HG03159 (cell line): ENCODE data around the gene NPEPPS.
"Not testable (repeated sequence)": the region's sequence is repeated elsewhere in the genome, so short reads cannot be mapped to it uniquely, and the experiment has no call there.

Experiments used
- ATAC-seq: cut with Tn5 transposase; IDR thresholded peaks from one replicate; pipeline ENCODE4 v1.9.1; 2021; ENCODE audit warnings: mild to moderate bottlenecking, moderate library complexity; ENCODE audit not compliant: unreplicated experiment

The NPEPPS gene

GRCh38 chr17:47560517-47561043 is 29.7 kb downstream of the NPEPPS start:
- ATAC-seq = not testable (repeated sequence)

GRCh38 chr17:47561698-47562405 is 30.9 kb downstream of the NPEPPS start:
- not testable (repeated sequence) for ATAC-seq

GRCh38 chr17:47562406-47562705 is 31.4 kb downstream of the NPEPPS start:
- not testable (repeated sequence) for ATAC-seq

- ATAC-seq = not testable (repeated sequence)
Measured at GRCh38 chr17:47567261-47567660, 36.4 kb downstream of the NPEPPS start.

- ATAC-seq = not testable (repeated sequence)
Measured at GRCh38 chr17:47572561-47572960, 41.7 kb downstream of the NPEPPS start.

GRCh38 chr17:47582416-47582815 is 51.5 kb downstream of the NPEPPS start:
- not testable (repeated sequence) for ATAC-seq

GRCh38 chr17:47586378-47587055 is 55.6 kb downstream of the NPEPPS start:
- ATAC-seq = not testable (repeated sequence)

- not testable (repeated sequence) for ATAC-seq
Measured at GRCh38 chr17:47593522-47593921, 62.6 kb downstream of the NPEPPS start.

- ATAC-seq = no peak
Measured at GRCh38 chr17:47603830-47604597, 73.1 kb downstream of the NPEPPS start.

GRCh38 chr17:47604598-47604927 is 73.7 kb downstream of the NPEPPS start:
- ATAC-seq = no peak

- ATAC-seq = no peak
Measured at GRCh38 chr17:47605011-47605410, 74.1 kb downstream of the NPEPPS start.

- ATAC-seq = no peak
Measured at GRCh38 chr17:47607481-47607880, 76.6 kb downstream of the NPEPPS start.

- no peak for ATAC-seq
Measured at GRCh38 chr17:47611372-47612350, 80.8 kb downstream of the NPEPPS start.

- no peak for ATAC-seq
Measured at GRCh38 chr17:47615766-47616424, 85.0 kb downstream of the NPEPPS start.

- ATAC-seq = no peak
Measured at GRCh38 chr17:47618410-47618809, 87.5 kb downstream of the NPEPPS start.

- no peak for ATAC-seq
Measured at GRCh38 chr17:47620503-47621245, 89.8 kb downstream of the NPEPPS start.

- ATAC-seq = no peak
Measured at GRCh38 chr17:47621293-47622179, 90.6 kb downstream of the NPEPPS start.

- no peak for ATAC-seq
Measured at GRCh38 chr17:47622180-47622549, 91.3 kb downstream of the NPEPPS start.
